ENCODE results near the gene DNM3.
A peak's percentile ranks its signal among the peaks of the same experiment; 100 is the strongest.

The DNM3 gene

DNA sequence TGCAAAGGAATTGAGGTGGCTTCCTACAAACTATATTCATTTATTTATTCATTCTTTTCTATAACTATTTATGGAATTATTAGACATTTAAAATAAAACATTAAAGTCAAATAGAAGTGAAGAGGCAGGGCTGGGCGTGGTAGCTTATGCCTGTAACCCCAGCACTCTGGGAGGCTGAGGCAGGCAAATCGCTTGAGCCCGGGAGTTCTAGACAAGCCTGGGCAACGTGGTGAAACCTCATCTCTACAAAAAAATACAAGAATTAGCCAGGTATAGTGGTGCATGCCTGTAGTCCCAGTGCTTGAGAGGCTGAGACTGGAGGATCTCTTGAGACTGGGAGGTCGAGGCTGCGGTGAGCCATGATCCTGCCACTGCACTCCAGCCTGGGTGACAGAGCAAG lies 23.8 kb downstream of the DNM3 start:
- H3K4me3 ChIP-seq (ENCODE audit: low read depth, low read length) = no peak overlapping the region
- no peak for DNase-seq (ENCODE audit: low read depth)
- TF ChIP-seq, protein P1, sequence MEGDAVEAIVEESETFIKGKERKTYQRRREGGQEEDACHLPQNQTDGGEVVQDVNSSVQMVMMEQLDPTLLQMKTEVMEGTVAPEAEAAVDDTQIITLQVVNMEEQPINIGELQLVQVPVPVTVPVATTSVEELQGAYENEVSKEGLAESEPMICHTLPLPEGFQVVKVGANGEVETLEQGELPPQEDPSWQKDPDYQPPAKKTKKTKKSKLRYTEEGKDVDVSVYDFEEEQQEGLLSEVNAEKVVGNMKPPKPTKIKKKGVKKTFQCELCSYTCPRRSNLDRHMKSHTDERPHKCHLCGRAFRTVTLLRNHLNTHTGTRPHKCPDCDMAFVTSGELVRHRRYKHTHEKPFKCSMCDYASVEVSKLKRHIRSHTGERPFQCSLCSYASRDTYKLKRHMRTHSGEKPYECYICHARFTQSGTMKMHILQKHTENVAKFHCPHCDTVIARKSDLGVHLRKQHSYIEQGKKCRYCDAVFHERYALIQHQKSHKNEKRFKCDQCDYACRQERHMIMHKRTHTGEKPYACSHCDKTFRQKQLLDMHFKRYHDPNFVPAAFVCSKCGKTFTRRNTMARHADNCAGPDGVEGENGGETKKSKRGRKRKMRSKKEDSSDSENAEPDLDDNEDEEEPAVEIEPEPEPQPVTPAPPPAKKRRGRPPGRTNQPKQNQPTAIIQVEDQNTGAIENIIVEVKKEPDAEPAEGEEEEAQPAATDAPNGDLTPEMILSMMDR (conservative IDR thresholded peaks at IDR 0.05; ENCODE audit: low read depth, low read length) = no peak

GRCh38 chr1:171867236-171867635 lies 25.9 kb downstream of the DNM3 start:
- no peak for DNase-seq (ENCODE audit: low read depth)
- TF ChIP-seq, protein P1 (conservative IDR thresholded peaks at IDR 0.05; ENCODE audit: low read depth, low read length) = no peak
- no peak overlapping the region for H3K4me3 ChIP-seq (ENCODE audit: low read depth, low read length)

DNA sequence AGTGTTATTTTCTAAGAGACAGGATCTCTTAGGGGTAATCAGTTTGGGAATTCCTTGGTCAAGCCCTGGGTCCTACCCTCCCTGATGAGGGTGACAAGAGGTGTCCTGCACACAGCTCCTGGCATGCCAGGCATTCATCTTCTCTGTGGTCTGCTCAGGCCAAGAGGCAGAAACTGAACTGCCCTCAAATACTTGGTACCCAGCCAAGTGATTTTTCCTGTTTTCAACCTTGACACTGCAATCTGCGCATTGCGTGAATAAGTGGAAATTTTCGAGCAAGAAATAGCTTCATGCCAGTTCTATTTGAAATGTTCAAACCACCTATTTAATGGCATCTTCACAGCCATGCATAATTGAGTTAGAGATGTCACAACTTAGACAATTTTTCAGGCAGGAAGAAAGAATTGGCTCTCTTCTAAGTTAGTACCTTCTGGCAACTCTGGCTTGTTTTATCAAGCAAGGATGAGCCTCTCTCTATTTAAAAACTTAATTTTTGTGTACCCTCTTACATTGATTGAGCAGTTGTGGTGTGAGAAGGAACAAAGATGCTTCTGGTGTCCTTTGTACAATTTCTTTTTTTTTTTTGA lies 27.0 kb downstream of the DNM3 start:
- H3K4me3 ChIP-seq (ENCODE audit: low read depth, low read length) = no peak overlapping the region
- TF ChIP-seq, protein P1 (conservative IDR thresholded peaks at IDR 0.05; ENCODE audit: low read depth, low read length) = no peak
- DNase-seq (ENCODE audit: low read depth) = peak; percentile 26

DNA sequence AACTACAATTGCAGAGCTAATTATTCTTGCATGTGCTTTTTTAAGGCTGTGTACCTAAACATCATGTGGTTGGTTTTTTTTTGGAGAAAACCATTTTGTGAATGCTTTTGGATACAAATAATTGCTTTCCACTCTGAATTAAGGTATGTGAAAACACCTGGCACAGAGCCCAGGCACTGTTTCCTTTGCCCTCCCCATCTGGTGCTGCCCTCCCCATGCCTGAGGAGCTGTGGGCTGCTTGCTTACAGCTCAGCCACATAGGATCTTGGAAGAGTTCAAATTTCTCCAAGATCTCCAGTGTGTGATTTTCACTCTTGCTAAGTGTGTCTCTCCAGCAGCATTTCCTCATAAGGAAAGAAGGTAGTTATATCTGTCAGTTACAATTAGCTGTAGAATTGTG lies 27.8 kb downstream of the DNM3 start:
- TF ChIP-seq, protein P1 (conservative IDR thresholded peaks at IDR 0.05; ENCODE audit: low read depth, low read length) = no peak
- no peak overlapping the region for H3K4me3 ChIP-seq (ENCODE audit: low read depth, low read length)
- peak; percentile 4 for DNase-seq (ENCODE audit: low read depth)

- TF ChIP-seq, protein P1 (conservative IDR thresholded peaks at IDR 0.05; ENCODE audit: low read depth, low read length) = no peak
- DNase-seq (ENCODE audit: low read depth) = no peak
- no peak overlapping the region for H3K4me3 ChIP-seq (ENCODE audit: low read depth, low read length)
Observed at GRCh38 chr1:171871848-171872247, 30.6 kb downstream of the DNM3 start.

GRCh38 chr1:171872430-171872829 lies 31.1 kb downstream of the DNM3 start:
- TF ChIP-seq, protein P1 (conservative IDR thresholded peaks at IDR 0.05; ENCODE audit: low read depth, low read length) = no peak
- no peak overlapping the region for H3K4me3 ChIP-seq (ENCODE audit: low read depth, low read length)
- no peak for DNase-seq (ENCODE audit: low read depth)

DNA sequence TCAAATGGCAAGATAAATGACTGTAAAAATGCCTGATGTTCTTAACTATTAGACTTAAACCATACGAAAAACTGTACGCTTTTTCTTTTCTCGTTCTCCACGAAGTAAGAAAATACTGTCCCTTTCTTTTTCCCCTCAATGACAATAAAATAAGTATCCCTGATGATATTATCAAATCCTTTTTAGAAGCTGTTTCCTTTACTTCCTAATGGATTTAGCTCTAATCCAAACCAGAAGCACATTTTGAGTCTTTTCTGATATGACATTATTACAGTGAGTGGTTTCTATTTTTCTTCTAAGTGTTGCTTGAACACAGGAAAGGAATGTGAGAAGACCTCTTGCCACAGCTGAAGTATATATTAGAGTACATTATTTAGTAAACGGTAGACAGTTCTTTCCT lies 32.4 kb downstream of the DNM3 start:
- TF ChIP-seq, protein P1 (conservative IDR thresholded peaks at IDR 0.05; ENCODE audit: low read depth, low read length) = no peak
- no peak for DNase-seq (ENCODE audit: low read depth)
- no peak overlapping the region for H3K4me3 ChIP-seq (ENCODE audit: low read depth, low read length)

Data from choroid plexus epithelial cell (primary cell).